Measurements from ENCODE around the gene RRM2. TPM values are rescaled to one million over a fixed set of nuclear protein-coding genes. Genes with fewer than 3 reads are reported as not detected.

The RRM2 gene
- total RNA-seq, 1 experiment from 2014 or later = 163 TPM

- Histone ChIP-seq H2AK5ac (ENCODE audit: insufficient read length, low read length) (no peak overlapping the region), H3K9me3 (ENCODE audit: control insufficient read depth, low read depth, low read length) (no peaks in the 10 kb centered on the region), H3K14ac (ENCODE audit: insufficient read depth, low read length) (no peak overlapping the region), H3K4me1 (ENCODE audit: insufficient read depth, low read length) (no peaks in the 10 kb centered on the region), H3K18ac (ENCODE audit: insufficient read length, low read depth, low read length) (no peak overlapping the region), H3K4me2 (ENCODE audit: insufficient read depth, insufficient read length, low read length) (no peak overlapping the region), H4K8ac (replicated peaks; ENCODE audit: insufficient read length, low read depth, low read length) (no peak overlapping the region), H2BK20ac (ENCODE audit: low read depth, low read length, poor library complexity, severe bottlenecking) (no peak overlapping the region), H4K20me1 (ENCODE audit: control insufficient read depth, insufficient read depth, insufficient read length) (peaks cover 3% of the 10 kb centered on the region), H3T11ph (ENCODE audit: low read length) (no peak overlapping the region), H3K56ac (ENCODE audit: insufficient read length, low read depth, low read length) (no peak overlapping the region), H3K4ac (ENCODE audit: low read depth, low read length) (no peak overlapping the region), H3K9ac (ENCODE audit: extremely low read depth, insufficient read length, low read length) (no peak overlapping the region), H3K23me2 (ENCODE audit: insufficient read length, low read depth, low read length, poor library complexity, severe bottlenecking) (no peaks in the 10 kb centered on the region), H4K5ac (ENCODE audit: insufficient read length, low read depth, low read length) (no peak overlapping the region), H3K27me3 (ENCODE audit: insufficient read depth, low read length) (no peaks in the 10 kb centered on the region), H2BK120ac (ENCODE audit: low read depth, low read length, poor library complexity, severe bottlenecking) (no peak overlapping the region), H2BK5ac (ENCODE audit: insufficient read length, low read length) (no peak overlapping the region), H3K23ac (ENCODE audit: insufficient read length, low read depth, low read length) (no peak overlapping the region), H3K79me2 (ENCODE audit: insufficient read depth, low read length) (no peaks in the 10 kb centered on the region), H4K91ac (ENCODE audit: insufficient read length, low read depth, low read length) (no peak overlapping the region), H2BK15ac (ENCODE audit: low read depth, low read length) (no peak overlapping the region), H3K27ac (ENCODE audit: insufficient read length, low read depth, low read length) (no peak overlapping the region), H3K79me1 (ENCODE audit: insufficient read depth, low read depth, low read length, poor library complexity, severe bottlenecking) (no peaks in the 10 kb centered on the region), H2AFZ (ENCODE audit: low read length) (no peak overlapping the region), H2BK12ac (ENCODE audit: insufficient read length, low read depth, low read length) (no peak overlapping the region)
- peaks cover 15 to 22% of the 10 kb centered on the region in 2 experiments for H3K4me1 Mint-ChIP-seq
- DNase-seq = no peak
- TF ChIP-seq CTCF (conservative IDR thresholded peaks at IDR 0.05) = no peak
- H3K36me3 Mint-ChIP-seq (ENCODE audit: insufficient read depth in 1 of 3, low read depth in 3 of 3) = peaks cover 0 to 10% (median 3%) of the 10 kb centered on the region in 3 experiments
- H3K27ac Mint-ChIP-seq = no peak overlapping the region
- no peaks in the 10 kb centered on the region; the same call in none of the 2 replicates for H3K27me3 Mint-ChIP-seq (ENCODE audit: low read depth)
- no CpG with 5 or more reads among the region's 11 CpGs for WGBS (ENCODE audit: extremely low coverage, insufficient read length, low lambda C conversion rate)
- no peaks in the 10 kb centered on the region; a peak in 1 of 5 replicates for H3K9me3 Mint-ChIP-seq
- no peak overlapping the region for H3K4me3 Mint-ChIP-seq
Measured at GRCh38 chr2:10169581-10169980, 47.0 kb downstream of the RRM2 start.
